ENCODE measurements around the gene PEX16. TPM values are rescaled to one million over a fixed set of nuclear protein-coding genes. Genes with fewer than 3 reads are reported as not detected.

PEX16 gene
- total RNA-seq, 1 experiment from 2014 or later = 34.5 TPM

DNA sequence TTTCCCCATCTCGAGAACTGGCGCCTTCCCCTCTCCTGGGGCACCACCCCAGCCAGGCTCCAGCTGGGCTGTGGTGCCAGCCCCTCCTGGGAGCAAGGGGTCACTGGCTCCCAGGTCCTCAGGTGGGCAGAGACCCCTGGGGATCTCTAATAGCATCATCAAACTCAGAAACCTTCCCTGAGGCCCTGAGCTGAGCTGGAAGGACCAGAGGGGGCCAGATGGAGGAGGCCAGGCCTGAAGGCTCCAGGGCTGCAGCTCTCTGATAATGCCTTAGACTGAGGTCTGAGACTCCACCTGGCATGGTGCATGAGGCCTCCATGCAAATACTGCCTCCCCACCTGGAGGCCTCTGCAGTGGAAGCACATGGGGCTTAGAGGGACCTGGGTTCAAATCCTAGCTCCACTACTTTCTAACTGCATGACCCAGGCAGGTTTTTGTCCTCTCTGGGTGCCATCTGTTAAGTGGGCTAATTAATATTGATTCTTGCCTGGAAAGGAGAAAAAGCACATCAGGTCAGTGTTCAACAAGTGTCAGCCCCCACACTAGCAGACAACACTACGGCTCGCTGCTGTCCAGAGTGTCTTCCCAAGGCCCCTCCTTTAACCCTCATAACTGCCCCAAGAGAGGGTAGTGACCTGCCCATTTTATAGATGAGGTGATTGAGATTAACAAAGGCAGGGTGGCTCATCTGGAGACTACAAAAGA, 30.7 kb downstream of the PEX16 start:
- TF ChIP-seq, protein P1, sequence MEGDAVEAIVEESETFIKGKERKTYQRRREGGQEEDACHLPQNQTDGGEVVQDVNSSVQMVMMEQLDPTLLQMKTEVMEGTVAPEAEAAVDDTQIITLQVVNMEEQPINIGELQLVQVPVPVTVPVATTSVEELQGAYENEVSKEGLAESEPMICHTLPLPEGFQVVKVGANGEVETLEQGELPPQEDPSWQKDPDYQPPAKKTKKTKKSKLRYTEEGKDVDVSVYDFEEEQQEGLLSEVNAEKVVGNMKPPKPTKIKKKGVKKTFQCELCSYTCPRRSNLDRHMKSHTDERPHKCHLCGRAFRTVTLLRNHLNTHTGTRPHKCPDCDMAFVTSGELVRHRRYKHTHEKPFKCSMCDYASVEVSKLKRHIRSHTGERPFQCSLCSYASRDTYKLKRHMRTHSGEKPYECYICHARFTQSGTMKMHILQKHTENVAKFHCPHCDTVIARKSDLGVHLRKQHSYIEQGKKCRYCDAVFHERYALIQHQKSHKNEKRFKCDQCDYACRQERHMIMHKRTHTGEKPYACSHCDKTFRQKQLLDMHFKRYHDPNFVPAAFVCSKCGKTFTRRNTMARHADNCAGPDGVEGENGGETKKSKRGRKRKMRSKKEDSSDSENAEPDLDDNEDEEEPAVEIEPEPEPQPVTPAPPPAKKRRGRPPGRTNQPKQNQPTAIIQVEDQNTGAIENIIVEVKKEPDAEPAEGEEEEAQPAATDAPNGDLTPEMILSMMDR (IDR thresholded peaks at IDR 0.05; ENCODE audit: unreplicated experiment) = no peak
- Mint-ChIP-seq H3K36me3 (ENCODE audit: insufficient read depth, unreplicated experiment) (peaks cover 17% of the 10 kb centered on the region), H3K4me1 (ENCODE audit: low read depth, unreplicated experiment) (no peaks in the 10 kb centered on the region), H3K4me3 (ENCODE audit: low read depth, unreplicated experiment) (no peak overlapping the region), H3K27me3 (ENCODE audit: unreplicated experiment) (peaks cover 42% of the 10 kb centered on the region), H3K9me3 (ENCODE audit: low read depth, unreplicated experiment) (no peaks in the 10 kb centered on the region), H3K27ac (ENCODE audit: unreplicated experiment) (no peak overlapping the region)
- intact Hi-C loops (cut with micrococcal nuclease; ENCODE audit: unreplicated experiment) = no loop called here
- BruUV-seq (replicated peaks) = no TSS peak
- DNase-seq = no peak
- CTCF ChIA-PET = no interaction called here

GRCh38 chr11:45885921-45886721, 31.6 kb downstream of the PEX16 start:
- intact Hi-C loops (cut with micrococcal nuclease; ENCODE audit: unreplicated experiment) = no loop called here
- CTCF ChIA-PET = no interaction called here
- H3K9me3 Mint-ChIP-seq (ENCODE audit: low read depth, unreplicated experiment) = no peaks in the 10 kb centered on the region
- no peaks in the 10 kb centered on the region for H3K4me1 Mint-ChIP-seq (ENCODE audit: low read depth, unreplicated experiment)
- DNase-seq = no peak
- no TSS peak for BruUV-seq (replicated peaks)
- peaks cover 34% of the 10 kb centered on the region for H3K27me3 Mint-ChIP-seq (ENCODE audit: unreplicated experiment)
- peaks cover 17% of the 10 kb centered on the region for H3K36me3 Mint-ChIP-seq (ENCODE audit: insufficient read depth, unreplicated experiment)
- no peak overlapping the region for H3K27ac Mint-ChIP-seq (ENCODE audit: unreplicated experiment)
- TF ChIP-seq, protein P1 (IDR thresholded peaks at IDR 0.05; ENCODE audit: unreplicated experiment) = no peak
- no peak overlapping the region for H3K4me3 Mint-ChIP-seq (ENCODE audit: low read depth, unreplicated experiment)

DNA sequence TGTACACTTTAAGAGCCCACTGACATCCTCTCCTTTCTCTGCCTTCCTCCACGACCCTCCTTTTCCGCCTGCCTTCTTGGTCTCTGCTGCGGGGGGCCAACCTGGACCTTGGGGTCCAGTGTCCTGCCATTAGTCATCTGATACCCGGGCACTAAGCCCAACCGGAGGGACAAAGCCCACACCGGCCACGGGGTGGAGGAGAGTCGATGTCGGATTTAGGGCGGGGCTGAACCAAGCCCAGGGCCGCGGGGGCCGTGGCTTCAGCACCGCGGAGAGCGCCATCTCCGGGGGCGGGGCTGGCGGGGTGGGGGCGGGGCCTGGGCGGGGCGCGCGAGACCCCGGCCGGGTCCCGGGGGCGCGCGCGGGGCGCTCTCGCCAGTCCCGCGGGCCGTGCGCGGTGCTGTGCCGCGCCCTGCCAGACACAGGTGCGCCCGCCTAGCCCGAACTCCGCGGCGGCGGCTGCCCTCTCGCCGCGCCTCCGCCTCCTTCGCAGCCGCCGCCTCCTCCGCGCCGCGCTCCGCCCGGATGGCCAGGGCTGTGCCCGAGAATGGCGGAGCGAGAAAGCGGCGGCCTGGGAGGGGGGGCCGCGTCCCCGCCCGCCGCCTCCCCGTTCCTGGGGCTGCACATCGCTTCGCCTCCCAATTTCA, 32.3 kb downstream of the PEX16 start, which contains the start of gene MAPK8IP1:
MAPK8IP1 (plus strand) TSS at position 378 of the 647 bp plus-strand sequence; CDS start at position 548, 170 bp downstream.
- DNase-seq = peak; percentile 58
- H3K36me3 Mint-ChIP-seq (ENCODE audit: insufficient read depth, unreplicated experiment) = peaks cover 17% of the 10 kb centered on the region
- no TSS peak for BruUV-seq (replicated peaks)
- CTCF ChIA-PET = no interaction called here
- H3K27ac Mint-ChIP-seq (ENCODE audit: unreplicated experiment) = no peak within 1 kb of the TSS
- H3K9me3 Mint-ChIP-seq (ENCODE audit: low read depth, unreplicated experiment) = no peaks in the 10 kb centered on the region
- peak within 1 kb of the TSS; percentile 50 for H3K4me3 Mint-ChIP-seq (ENCODE audit: low read depth, unreplicated experiment)
- intact Hi-C loops (cut with micrococcal nuclease; ENCODE audit: unreplicated experiment) = no loop called here
- TF ChIP-seq, protein P1 (IDR thresholded peaks at IDR 0.05; ENCODE audit: unreplicated experiment) = no peak
- H3K4me1 Mint-ChIP-seq (ENCODE audit: low read depth, unreplicated experiment) = no peaks in the 10 kb centered on the region
- H3K27me3 Mint-ChIP-seq (ENCODE audit: unreplicated experiment) = peaks cover 27% of the 10 kb centered on the region

DNA sequence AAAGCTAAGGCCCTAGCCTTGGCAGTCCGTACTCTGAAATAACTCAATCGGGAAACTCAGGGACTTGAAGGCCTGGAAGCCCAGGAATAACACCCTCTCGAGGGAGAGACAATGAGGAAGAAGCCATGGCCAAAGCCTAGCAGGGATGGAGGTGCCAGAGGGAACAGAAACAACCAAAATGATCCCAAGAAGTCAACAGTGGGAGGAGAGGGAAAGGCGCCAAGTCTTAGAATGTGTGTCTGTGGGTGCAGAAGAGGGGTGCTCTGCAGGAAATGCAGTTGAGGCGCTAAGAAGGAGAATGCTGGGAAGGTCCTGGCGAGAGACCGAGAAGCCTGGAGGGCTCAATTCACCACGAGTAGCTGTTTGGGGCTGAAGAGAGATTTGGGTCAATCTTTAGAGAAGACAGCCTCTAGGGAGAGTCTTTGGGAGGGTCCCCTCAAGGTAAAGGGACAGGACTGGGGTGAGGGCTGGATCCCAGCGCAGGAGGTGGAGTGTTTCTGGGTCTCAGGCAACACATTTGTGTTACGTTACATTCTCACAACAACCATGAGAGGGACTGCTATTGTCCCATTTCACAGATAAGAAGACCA, 33.0 kb downstream of the PEX16 start:
- H3K36me3 Mint-ChIP-seq (ENCODE audit: insufficient read depth, unreplicated experiment) = peaks cover 17% of the 10 kb centered on the region
- CTCF ChIA-PET = no interaction called here

More for the DNA sequence above, 33.0 kb downstream of the PEX16 start:
- DNase-seq = no peak
- intact Hi-C loops (cut with micrococcal nuclease; ENCODE audit: unreplicated experiment) = no loop called here
- Mint-ChIP-seq H3K9me3 (ENCODE audit: low read depth, unreplicated experiment) (no peaks in the 10 kb centered on the region), H3K27ac (ENCODE audit: unreplicated experiment) (no peak overlapping the region), H3K4me3 (ENCODE audit: low read depth, unreplicated experiment) (peak overlapping the region; percentile 50), H3K27me3 (ENCODE audit: unreplicated experiment) (peaks cover 22% of the 10 kb centered on the region), H3K4me1 (ENCODE audit: low read depth, unreplicated experiment) (no peaks in the 10 kb centered on the region)
- BruUV-seq (replicated peaks) = no TSS peak
- TF ChIP-seq, protein P1 (IDR thresholded peaks at IDR 0.05; ENCODE audit: unreplicated experiment) = no peak

Data from Calu3 (cell line).